ENCODE measurements around the gene TRAPPC14.
A peak's percentile ranks its signal among the peaks of the same experiment; 100 is the strongest.

Gene TRAPPC14

DNA sequence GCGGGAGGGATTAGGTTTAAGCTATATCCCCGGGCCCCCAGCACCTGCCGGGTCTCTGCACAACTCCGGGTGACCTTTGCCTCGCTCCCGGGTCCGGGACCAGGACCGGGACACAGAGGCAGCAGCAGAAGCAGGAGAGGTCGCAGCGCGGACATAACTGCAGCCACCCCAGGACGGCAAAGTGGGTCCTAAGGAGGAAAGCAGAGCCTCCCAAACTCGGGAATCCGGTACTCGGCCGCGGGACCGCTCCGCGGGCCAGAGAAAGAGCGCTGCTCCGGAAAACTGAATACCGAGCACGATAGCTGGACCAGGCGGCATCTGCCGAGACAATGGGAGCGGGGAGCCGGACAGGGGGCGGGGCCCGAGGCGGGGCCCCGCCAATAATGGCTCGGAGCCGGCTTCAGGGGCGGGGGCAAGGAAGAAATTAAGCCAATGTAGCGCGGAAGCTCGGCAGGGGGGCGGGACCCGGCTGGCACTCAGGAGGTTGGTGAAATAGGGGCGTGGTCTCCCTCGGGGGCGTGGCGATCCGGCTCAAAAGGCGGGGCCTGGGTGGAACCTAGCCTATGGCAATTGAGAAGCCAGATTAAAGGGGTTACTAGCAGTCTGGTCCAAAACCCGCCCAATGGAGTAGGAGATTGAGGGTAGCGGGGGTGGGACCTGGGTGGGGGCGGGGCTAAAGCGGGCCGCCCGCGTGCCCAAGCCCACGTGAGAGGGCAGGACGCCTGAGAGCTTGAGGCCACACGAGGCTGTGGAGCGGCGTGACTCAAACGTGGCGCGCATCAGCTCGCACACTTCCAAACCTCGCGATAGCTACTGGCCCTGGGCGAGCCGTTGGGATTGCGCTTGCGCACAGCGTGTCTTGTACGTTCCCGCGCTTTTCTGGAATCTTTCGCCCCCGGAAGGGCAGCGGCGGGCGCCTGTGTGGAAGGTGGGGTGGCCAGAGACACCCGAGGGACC is 18.8 kb upstream of the TRAPPC14 start, which contains the start of the genes GPC2 and STAG3:
TSS of gene GPC2 (minus strand) at position 337 of the 957 bp plus-strand sequence. CDS start at position 155, 182 bp downstream.
TSS of gene STAG3 (plus strand) at position 874 of the 957 bp plus-strand sequence. CDS start 2,639 bp downstream, outside the sequence.
- H3K4me1 ChIP-seq (ENCODE audit: insufficient read depth, insufficient read length), result no peaks in the 10 kb centered on the region
- no peaks in the 10 kb centered on the region; the same call in 1 of the 2 replicates for H3K9me3 ChIP-seq (ENCODE audit: insufficient read depth, low read length)
- DNase-seq (ENCODE audit: low read depth, low spot score), result peak; percentile 96
- peak within 1 kb of the TSS; percentile 80 for H3K4me3 ChIP-seq (ENCODE audit: insufficient read length, low read depth)
- H3K36me3 ChIP-seq (ENCODE audit: insufficient read depth, insufficient read length, low read length), result peaks cover 11% of the 10 kb centered on the region
- H3K27me3 ChIP-seq (ENCODE audit: insufficient read depth, insufficient read length), result no peaks in the 10 kb centered on the region
- H3K9ac ChIP-seq (ENCODE audit: insufficient read length, low read depth), result peak within 1 kb of the TSS; percentile 81
- TF ChIP-seq YY1 (IDR thresholded peaks at IDR 0.05; ENCODE audit: insufficient read depth, insufficient read length), result no peak

DNA sequence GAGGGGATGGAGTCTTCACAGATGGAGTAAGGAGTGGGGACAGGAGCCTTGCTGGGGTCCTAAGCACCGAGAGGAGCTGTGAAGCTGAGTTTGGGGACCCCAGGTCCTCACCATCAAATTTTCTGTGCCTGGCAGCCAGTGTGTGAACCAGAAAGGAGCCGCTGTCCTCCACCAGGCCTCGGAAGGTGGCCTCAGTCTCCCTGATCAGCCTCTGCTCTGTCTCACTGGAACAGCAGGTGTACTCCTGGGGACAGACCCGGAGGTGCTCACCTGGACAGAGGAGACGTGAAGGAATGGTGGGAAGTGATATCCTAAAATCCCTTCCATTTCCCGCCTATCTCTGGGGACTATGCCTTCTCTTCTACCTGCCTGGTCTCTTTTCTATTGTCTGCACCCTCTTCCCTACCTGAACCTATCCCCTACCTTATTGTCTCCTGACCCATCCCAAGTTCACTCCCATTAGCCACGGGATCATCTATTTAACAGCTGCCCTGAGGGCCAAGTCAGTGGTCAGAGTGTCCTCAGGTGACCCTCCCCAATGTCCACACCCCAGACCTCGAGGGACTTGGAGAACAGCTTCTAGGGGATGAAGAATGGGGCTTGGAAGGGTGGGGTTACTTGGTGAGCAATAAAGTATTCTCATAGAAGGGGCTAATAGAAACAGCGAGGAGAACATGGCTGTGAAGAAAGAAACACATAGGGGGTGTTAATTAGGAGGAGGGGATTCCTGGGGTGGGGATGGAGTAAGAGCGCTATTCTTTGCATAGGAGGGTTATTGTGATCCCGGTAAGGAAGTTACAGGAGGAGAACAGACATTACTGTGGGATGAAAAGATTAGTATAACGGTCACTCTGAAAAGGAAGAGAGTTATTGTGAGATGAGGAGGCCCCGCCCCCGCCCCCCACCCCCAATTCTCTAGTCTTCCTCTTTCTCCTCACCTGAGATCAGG is 17.8 kb upstream of the TRAPPC14 start:
- no peaks in the 10 kb centered on the region for H3K27me3 ChIP-seq (ENCODE audit: insufficient read depth, insufficient read length)
- TF ChIP-seq ZNF274 (IDR thresholded peaks at IDR 0.05; ENCODE audit: low read depth, low read length) (no peak), YY1 (IDR thresholded peaks at IDR 0.05; ENCODE audit: insufficient read depth, insufficient read length) (no peak), SUZ12 (IDR thresholded peaks at IDR 0.05; ENCODE audit: extremely low read depth, insufficient read depth, insufficient read length) (no peak)
- DNase-seq (ENCODE audit: low read depth, low spot score), result no peak
- H3K36me3 ChIP-seq (ENCODE audit: insufficient read depth, insufficient read length, low read length), result peaks cover 11% of the 10 kb centered on the region
- no peaks in the 10 kb centered on the region for H3K4me1 ChIP-seq (ENCODE audit: insufficient read depth, insufficient read length)
- peak overlapping the region; percentile 80 for H3K4me3 ChIP-seq (ENCODE audit: insufficient read length, low read depth)
- H3K9ac ChIP-seq (ENCODE audit: insufficient read length, low read depth), result no peak overlapping the region
- H3K9me3 ChIP-seq (ENCODE audit: insufficient read depth, low read length), result no peaks in the 10 kb centered on the region; the same call in 1 of the 2 replicates

DNA sequence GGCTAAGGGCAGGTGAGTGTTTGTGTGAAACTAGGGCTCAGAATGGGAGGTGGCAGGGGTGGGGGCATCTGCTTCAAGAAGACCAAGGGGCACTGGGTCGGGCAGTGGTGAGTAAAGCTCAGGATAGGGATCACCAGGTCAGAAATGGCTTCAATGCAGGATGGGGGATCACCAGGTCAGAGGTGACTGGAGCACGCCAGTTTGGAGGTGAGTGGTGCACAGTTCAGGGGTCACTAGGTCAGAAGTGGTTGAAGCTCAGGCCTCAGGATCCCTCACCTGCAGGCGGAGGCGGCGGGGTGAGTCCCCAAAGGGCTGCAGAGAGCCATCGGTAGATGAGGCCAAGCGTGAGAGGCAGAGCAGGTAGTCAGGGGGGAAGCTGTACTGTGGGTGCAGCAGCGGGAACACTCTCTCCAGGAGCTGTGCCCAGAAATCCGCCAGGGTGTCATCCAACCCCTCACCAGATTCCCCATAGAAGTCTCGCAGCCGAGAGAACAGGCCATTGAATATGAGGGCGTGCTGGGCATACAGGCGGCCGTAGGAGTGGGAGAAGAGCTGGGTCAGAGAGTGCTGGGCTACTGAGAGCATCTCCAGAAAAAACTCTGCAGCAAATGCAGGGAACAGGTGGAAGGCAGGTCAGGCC is 16.9 kb upstream of the TRAPPC14 start:
- Histone ChIP-seq H3K4me3 (ENCODE audit: insufficient read length, low read depth) (no peak overlapping the region), H3K27me3 (ENCODE audit: insufficient read depth, insufficient read length) (no peaks in the 10 kb centered on the region), H3K9ac (ENCODE audit: insufficient read length, low read depth) (no peak overlapping the region), H3K4me1 (ENCODE audit: insufficient read depth, insufficient read length) (no peaks in the 10 kb centered on the region), H3K9me3 (ENCODE audit: insufficient read depth, low read length) (no peaks in the 10 kb centered on the region; the same call in 1 of the 2 replicates), H3K36me3 (ENCODE audit: insufficient read depth, insufficient read length, low read length) (peaks cover 11% of the 10 kb centered on the region)
- no peak for DNase-seq (ENCODE audit: low read depth, low spot score)
- TF ChIP-seq SUZ12 (IDR thresholded peaks at IDR 0.05; ENCODE audit: extremely low read depth, insufficient read depth, insufficient read length) (no peak), ZNF274 (IDR thresholded peaks at IDR 0.05; ENCODE audit: low read depth, low read length) (no peak), YY1 (IDR thresholded peaks at IDR 0.05; ENCODE audit: insufficient read depth, insufficient read length) (no peak)

DNA sequence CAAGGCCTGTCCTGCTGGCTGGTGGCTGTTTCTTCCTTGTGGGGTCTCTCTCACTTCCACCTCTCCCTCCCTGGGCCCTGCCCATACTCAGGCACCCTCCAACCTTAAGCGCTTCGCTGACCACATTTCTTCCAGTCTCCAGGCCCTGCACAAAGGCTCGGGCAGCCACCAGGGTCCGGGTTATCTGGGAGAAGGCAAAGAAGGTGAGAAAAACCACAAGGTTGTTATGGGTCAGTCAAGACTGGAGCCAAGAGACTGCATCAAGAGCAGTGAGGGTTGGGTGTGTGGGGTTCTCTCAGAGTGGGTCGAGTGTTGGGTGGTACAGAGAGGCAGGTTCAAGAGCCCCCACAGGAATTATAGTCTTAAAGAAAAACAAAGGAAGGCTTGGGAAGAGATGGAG is 16.1 kb upstream of the TRAPPC14 start:
- TF ChIP-seq SUZ12 (IDR thresholded peaks at IDR 0.05; ENCODE audit: extremely low read depth, insufficient read depth, insufficient read length), result no peak
- no peak for TF ChIP-seq ZNF274 (IDR thresholded peaks at IDR 0.05; ENCODE audit: low read depth, low read length)
- TF ChIP-seq YY1 (IDR thresholded peaks at IDR 0.05; ENCODE audit: insufficient read depth, insufficient read length), result no peak
- H3K36me3 ChIP-seq (ENCODE audit: insufficient read depth, insufficient read length, low read length), result peaks cover 11% of the 10 kb centered on the region
- no peaks in the 10 kb centered on the region; the same call in 1 of the 2 replicates for H3K9me3 ChIP-seq (ENCODE audit: insufficient read depth, low read length)
- no peak overlapping the region for H3K9ac ChIP-seq (ENCODE audit: insufficient read length, low read depth)
- H3K4me1 ChIP-seq (ENCODE audit: insufficient read depth, insufficient read length), result peaks cover 5% of the 10 kb centered on the region
- H3K4me3 ChIP-seq (ENCODE audit: insufficient read length, low read depth), result no peak overlapping the region
- H3K27me3 ChIP-seq (ENCODE audit: insufficient read depth, insufficient read length), result no peaks in the 10 kb centered on the region
- no peak for DNase-seq (ENCODE audit: low read depth, low spot score)

DNA sequence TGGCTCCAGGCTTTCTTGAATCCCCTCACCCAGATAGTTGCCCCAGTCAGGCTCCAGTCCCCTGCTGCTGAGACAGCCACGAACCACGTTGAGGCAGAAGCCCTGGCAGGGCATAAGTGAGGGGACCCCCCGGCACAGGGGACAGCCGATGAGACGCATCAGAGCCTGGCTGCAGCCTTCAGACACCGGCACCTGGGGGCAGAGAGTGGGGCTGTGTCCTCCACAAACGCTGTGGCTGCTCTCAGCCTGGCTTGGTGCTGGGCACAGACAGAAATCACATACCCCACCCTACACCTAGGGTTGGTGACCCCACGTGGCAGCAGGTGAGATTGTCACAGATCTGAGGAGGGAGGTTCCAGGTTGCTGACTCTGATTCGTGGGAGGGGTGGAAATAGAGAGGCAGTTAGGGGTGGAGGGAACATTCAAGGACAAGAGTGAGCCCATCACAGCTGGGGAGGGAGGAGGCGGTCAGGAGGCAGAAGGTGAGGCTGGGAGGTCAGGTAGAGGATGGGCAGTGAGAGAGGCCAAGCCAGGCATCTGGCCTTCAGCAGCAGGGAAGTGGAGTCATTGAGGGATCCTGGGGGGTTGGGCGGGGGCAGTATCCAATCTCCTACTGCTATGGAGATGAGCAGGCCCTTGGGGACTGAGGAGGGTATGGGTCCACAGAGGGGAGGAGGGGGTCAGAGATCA is 15.4 kb upstream of the TRAPPC14 start:
- TF ChIP-seq SUZ12 (IDR thresholded peaks at IDR 0.05; ENCODE audit: extremely low read depth, insufficient read depth, insufficient read length) (no peak), ZNF274 (IDR thresholded peaks at IDR 0.05; ENCODE audit: low read depth, low read length) (no peak), YY1 (IDR thresholded peaks at IDR 0.05; ENCODE audit: insufficient read depth, insufficient read length) (no peak)
- Histone ChIP-seq H3K27me3 (ENCODE audit: insufficient read depth, insufficient read length) (no peaks in the 10 kb centered on the region), H3K9me3 (ENCODE audit: insufficient read depth, low read length) (no peaks in the 10 kb centered on the region; the same call in 1 of the 2 replicates), H3K4me3 (ENCODE audit: insufficient read length, low read depth) (no peak overlapping the region), H3K4me1 (ENCODE audit: insufficient read depth, insufficient read length) (peaks cover 5% of the 10 kb centered on the region), H3K9ac (ENCODE audit: insufficient read length, low read depth) (no peak overlapping the region), H3K36me3 (ENCODE audit: insufficient read depth, insufficient read length, low read length) (peaks cover 11% of the 10 kb centered on the region)
- no peak for DNase-seq (ENCODE audit: low read depth, low spot score)

DNA sequence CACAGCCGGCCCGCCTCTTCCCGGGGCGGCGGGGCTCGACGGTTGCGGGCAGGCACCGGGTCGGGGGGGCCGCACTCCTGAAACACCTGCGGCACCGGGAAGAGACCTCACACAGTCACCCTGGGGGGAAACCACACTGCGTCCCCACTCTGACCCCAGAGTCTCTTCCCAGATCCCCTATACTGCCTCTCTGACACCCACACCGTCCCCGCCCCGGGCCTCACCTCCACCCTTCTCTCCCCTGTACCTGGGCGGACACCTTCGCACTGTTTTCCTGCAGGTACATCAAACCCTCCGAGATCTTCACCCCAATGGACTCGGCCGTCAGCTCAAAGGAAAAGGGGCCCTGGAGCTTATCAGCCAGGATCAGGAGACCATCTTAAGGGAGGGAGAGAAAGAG is 13.3 kb upstream of the TRAPPC14 start:
- Histone ChIP-seq H3K36me3 (ENCODE audit: insufficient read depth, insufficient read length, low read length) (peaks cover 11% of the 10 kb centered on the region), H3K9me3 (ENCODE audit: insufficient read depth, low read length) (no peaks in the 10 kb centered on the region), H3K4me3 (ENCODE audit: insufficient read length, low read depth) (no peak overlapping the region), H3K27me3 (ENCODE audit: insufficient read depth, insufficient read length) (peaks cover 6% of the 10 kb centered on the region), H3K4me1 (ENCODE audit: insufficient read depth, insufficient read length) (peaks cover 8% of the 10 kb centered on the region), H3K9ac (ENCODE audit: insufficient read length, low read depth) (no peak overlapping the region)
- TF ChIP-seq YY1 (IDR thresholded peaks at IDR 0.05; ENCODE audit: insufficient read depth, insufficient read length), result no peak
- TF ChIP-seq ZNF274 (IDR thresholded peaks at IDR 0.05; ENCODE audit: low read depth, low read length), result no peak
- no peak for TF ChIP-seq SUZ12 (IDR thresholded peaks at IDR 0.05; ENCODE audit: extremely low read depth, insufficient read depth, insufficient read length)
- no peak for DNase-seq (ENCODE audit: low read depth, low spot score)
